ENCODE data around the gene FKBP11. TPM values are rescaled to one million over a fixed set of nuclear protein-coding genes. Genes with fewer than 3 reads are reported as not detected.

FKBP11 gene
- total and polyA plus RNA-seq, 2 donors (not counting 3 experiments of a cell fraction or from before 2014, with no cell fraction given) = 74.2 to 81.2 TPM

- no peak overlapping the region for H2AFZ ChIP-seq (ENCODE audit: low read depth, low read length)
- ChIA-PET POLR2A (interaction anchor here (1.7 kb wide), 1 partner anchor 24 kb away, joined by 9 read pairs; the partner anchor contains the start of gene RND1), CTCF (interaction anchor here (1.3 to 5.6 kb wide), 13 partner anchors 8 to 89 kb away, joined by 3 to 703 read pairs (median 18); partner anchors contain the start of genes DDX23, FKBP11, RND1 and WNT1)
- H3K27ac ChIP-seq (ENCODE audit: insufficient read depth, low read depth, low read length) = no peak overlapping the region
- no peaks in the 10 kb centered on the region for H3K9me1 ChIP-seq (replicated peaks; ENCODE audit: control insufficient read depth, extremely low read depth, insufficient read depth, low read length)
- no peaks in the 10 kb centered on the region for H3K36me3 ChIP-seq (ENCODE audit: control insufficient read depth in 2 of 2, extremely low read depth in 1 of 2, insufficient read depth in 2 of 2, low read length in 2 of 2)
- H3K27me3 ChIP-seq (ENCODE audit: control insufficient read depth in 2 of 2, insufficient read depth in 2 of 2, low read length in 2 of 2) = peaks cover 5 to 7% of the 10 kb centered on the region in 2 experiments
- dilution Hi-C loops (cut with MboI; ENCODE audit: extremely low pct_ligation_motif_present, low sequenced_read_pairs) (no loop called here), intact Hi-C loops (cut with micrococcal nuclease) (loop anchor here (1.0 to 2.0 kb wide), 3 partner anchors 36 to 75 kb away; no protein-coding TSS in a partner anchor)
- no TSS peak for BruUV-seq (replicated peaks)
- DNase-seq (ENCODE audit: low read depth, low spot score) (no peak), FAIRE-seq (no peak)
- no peaks in the 10 kb centered on the region for H4K20me1 ChIP-seq (replicated peaks; ENCODE audit: control insufficient read depth, extremely low read depth, insufficient read depth, low read length)
- H3K4me1 ChIP-seq (ENCODE audit: control insufficient read depth, extremely low read depth, insufficient read depth, low read length) = no peaks in the 10 kb centered on the region
- H3K4me3 ChIP-seq (replicated peaks in 1 of 3; ENCODE audit: insufficient read depth in 1 of 3, low read depth in 1 of 3, low read length in 3 of 3) = no peak overlapping the region
- H3K79me2 ChIP-seq (ENCODE audit: control insufficient read depth, insufficient read depth, low read length) = no peaks in the 10 kb centered on the region
- no peaks in the 10 kb centered on the region for H3K9me3 ChIP-seq (replicated peaks; ENCODE audit: control insufficient read depth, insufficient read depth, low read length)
- no peak overlapping the region for H3K9ac ChIP-seq (replicated peaks; ENCODE audit: extremely low read depth, insufficient read depth, low read length)
- TF ChIP-seq GATA2 (IDR thresholded peaks at IDR 0.05; ENCODE audit: insufficient read depth, insufficient read length, low read depth, low read length) = no peak
- no peak for TF ChIP-seq JUN (IDR thresholded peaks at IDR 0.05; ENCODE audit: borderline replicate concordance, insufficient read depth, insufficient read length, low read depth)
- no peak for TF ChIP-seq FOS (IDR thresholded peaks at IDR 0.05; ENCODE audit: borderline replicate concordance, insufficient read depth, low read length)
- no peak for TF ChIP-seq POLR2AphosphoS5 (IDR thresholded peaks at IDR 0.05; ENCODE audit: insufficient read depth, low read depth, low read length)
- TF ChIP-seq, protein P1, sequence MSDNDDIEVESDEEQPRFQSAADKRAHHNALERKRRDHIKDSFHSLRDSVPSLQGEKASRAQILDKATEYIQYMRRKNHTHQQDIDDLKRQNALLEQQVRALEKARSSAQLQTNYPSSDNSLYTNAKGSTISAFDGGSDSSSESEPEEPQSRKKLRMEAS (IDR thresholded peaks at IDR 0.05; ENCODE audit: insufficient read depth, insufficient read length) = no peak
- TF ChIP-seq POLR2A (IDR thresholded peaks at IDR 0.05; ENCODE audit: low read depth, low read length) = no peak
- TF ChIP-seq, protein P2, sequence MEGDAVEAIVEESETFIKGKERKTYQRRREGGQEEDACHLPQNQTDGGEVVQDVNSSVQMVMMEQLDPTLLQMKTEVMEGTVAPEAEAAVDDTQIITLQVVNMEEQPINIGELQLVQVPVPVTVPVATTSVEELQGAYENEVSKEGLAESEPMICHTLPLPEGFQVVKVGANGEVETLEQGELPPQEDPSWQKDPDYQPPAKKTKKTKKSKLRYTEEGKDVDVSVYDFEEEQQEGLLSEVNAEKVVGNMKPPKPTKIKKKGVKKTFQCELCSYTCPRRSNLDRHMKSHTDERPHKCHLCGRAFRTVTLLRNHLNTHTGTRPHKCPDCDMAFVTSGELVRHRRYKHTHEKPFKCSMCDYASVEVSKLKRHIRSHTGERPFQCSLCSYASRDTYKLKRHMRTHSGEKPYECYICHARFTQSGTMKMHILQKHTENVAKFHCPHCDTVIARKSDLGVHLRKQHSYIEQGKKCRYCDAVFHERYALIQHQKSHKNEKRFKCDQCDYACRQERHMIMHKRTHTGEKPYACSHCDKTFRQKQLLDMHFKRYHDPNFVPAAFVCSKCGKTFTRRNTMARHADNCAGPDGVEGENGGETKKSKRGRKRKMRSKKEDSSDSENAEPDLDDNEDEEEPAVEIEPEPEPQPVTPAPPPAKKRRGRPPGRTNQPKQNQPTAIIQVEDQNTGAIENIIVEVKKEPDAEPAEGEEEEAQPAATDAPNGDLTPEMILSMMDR (IDR thresholded peaks at IDR 0.05; ENCODE audit: extremely low read depth in 1 of 2, insufficient read depth in 1 of 2, low read depth in 1 of 2, low read length in 2 of 2) = no peak
- no peak for TF ChIP-seq MYC (IDR thresholded peaks at IDR 0.05; ENCODE audit: low read depth, low read length)
- TF ChIP-seq EZH2 (IDR thresholded peaks at IDR 0.05; ENCODE audit: borderline replicate concordance, low read depth, low read length, severe bottlenecking) = no peak
- H3K4me2 ChIP-seq (ENCODE audit: insufficient read depth, low read length) = no peak overlapping the region
Observed at GRCh38 chr12:48889679-48890078, 35.6 kb downstream of the FKBP11 start.
